ENCODE measurements around the gene TMEM176A.

- TF ChIP-seq CTCF (IDR thresholded peaks at IDR 0.05) (no peak), POLR2A (IDR thresholded peaks at IDR 0.05) (no peak)
These were observed 5.9 kb downstream of the TMEM176A start for GRCh38 chr7:150806454-150806853.
